ENCODE measurements around the gene PIAS4.

The PIAS4 gene

DNA sequence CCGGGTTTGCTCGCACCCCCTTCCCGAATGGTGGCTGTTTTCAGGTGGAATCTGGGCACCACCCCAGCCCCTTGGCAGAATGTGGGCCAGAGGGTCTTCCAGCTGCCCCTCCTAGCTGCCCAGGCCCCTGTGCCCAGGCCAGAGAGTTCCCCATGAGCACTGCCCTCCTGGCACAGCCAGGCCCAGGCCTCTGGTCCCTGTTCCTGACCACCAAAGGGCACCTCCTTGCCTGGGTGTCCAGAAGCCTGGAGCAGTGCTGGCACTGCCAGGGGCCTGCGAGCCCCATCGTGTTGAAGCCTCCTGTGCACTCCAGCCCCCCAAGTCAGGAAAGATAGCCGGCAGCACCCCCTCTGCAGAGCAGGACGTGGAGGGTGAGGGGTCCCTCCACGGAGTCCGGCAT is 23.4 kb downstream of the PIAS4 start:
- no peak overlapping the region for H3K4me3 ChIP-seq (ENCODE audit: low read depth, low read length)
- TF ChIP-seq, protein P1, sequence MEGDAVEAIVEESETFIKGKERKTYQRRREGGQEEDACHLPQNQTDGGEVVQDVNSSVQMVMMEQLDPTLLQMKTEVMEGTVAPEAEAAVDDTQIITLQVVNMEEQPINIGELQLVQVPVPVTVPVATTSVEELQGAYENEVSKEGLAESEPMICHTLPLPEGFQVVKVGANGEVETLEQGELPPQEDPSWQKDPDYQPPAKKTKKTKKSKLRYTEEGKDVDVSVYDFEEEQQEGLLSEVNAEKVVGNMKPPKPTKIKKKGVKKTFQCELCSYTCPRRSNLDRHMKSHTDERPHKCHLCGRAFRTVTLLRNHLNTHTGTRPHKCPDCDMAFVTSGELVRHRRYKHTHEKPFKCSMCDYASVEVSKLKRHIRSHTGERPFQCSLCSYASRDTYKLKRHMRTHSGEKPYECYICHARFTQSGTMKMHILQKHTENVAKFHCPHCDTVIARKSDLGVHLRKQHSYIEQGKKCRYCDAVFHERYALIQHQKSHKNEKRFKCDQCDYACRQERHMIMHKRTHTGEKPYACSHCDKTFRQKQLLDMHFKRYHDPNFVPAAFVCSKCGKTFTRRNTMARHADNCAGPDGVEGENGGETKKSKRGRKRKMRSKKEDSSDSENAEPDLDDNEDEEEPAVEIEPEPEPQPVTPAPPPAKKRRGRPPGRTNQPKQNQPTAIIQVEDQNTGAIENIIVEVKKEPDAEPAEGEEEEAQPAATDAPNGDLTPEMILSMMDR (IDR thresholded peaks at IDR 0.05; ENCODE audit: insufficient read depth, low read depth, low read length, missing control alignments) = no peak
- DNase-seq (ENCODE audit: low read depth) = no peak

GRCh38 chr19:4031420-4031819 is 23.9 kb downstream of the PIAS4 start:
- TF ChIP-seq, protein P1 (IDR thresholded peaks at IDR 0.05; ENCODE audit: insufficient read depth, low read depth, low read length, missing control alignments) = no peak
- H3K4me3 ChIP-seq (ENCODE audit: low read depth, low read length) = no peak overlapping the region
- DNase-seq (ENCODE audit: low read depth) = no peak

GRCh38 chr19:4032436-4032835 is 24.9 kb downstream of the PIAS4 start:
- TF ChIP-seq, protein P1 (IDR thresholded peaks at IDR 0.05; ENCODE audit: insufficient read depth, low read depth, low read length, missing control alignments) = no peak
- DNase-seq (ENCODE audit: low read depth) = no peak
- no peak overlapping the region for H3K4me3 ChIP-seq (ENCODE audit: low read depth, low read length)

DNA sequence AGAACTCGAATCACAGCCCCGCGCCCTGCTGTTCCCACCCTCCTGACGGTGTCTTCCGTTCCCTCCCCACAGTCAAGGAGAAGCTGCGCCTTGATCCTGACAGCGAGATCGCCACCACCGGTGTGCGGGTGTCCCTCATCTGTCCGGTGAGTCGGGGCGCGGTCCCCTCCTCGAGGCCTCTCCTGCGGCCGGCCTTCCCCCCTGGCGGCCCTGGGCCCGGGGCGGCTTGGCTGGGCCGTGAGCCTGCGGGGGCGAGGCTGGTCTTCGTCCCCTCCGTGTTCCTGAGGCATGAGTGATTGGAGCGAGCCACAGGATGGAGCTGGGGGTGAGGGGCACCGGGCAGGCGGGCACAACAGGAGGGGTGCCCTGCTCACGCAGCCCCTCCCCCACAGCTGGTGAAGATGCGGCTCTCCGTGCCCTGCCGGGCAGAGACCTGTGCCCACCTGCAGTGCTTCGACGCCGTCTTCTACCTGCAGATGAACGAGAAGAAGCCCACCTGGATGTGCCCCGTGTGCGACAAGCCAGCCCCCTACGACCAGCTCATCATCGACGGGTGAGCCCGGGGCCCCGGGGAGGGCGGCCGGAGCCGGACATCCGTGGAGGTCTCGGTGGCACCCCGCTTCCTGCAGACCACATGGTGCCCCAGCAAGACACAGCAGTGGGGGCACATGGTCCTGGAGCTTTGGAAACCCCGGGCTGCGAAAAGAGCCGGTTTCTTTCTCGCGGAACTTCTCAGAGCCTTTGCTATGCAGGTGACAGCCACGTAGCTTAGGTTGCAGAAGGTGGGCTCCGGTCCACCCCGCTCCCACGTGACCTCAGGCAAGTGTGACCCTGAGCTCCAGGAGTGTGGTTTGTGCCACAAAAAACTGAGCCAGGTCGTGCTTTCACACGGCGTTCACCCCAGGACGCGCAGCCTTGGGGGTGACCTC is 25.8 kb downstream of the PIAS4 start:
- TF ChIP-seq, protein P1 (IDR thresholded peaks at IDR 0.05; ENCODE audit: insufficient read depth, low read depth, low read length, missing control alignments) = no peak
- no peak for DNase-seq (ENCODE audit: low read depth)
- H3K4me3 ChIP-seq (ENCODE audit: low read depth, low read length) = no peak overlapping the region

GRCh38 chr19:4034048-4035017 is 26.8 kb downstream of the PIAS4 start:
- TF ChIP-seq, protein P1 (IDR thresholded peaks at IDR 0.05; ENCODE audit: insufficient read depth, low read depth, low read length, missing control alignments) = no peak
- H3K4me3 ChIP-seq (ENCODE audit: low read depth, low read length) = no peak overlapping the region
- no peak for DNase-seq (ENCODE audit: low read depth)

GRCh38 chr19:4035018-4035566 is 27.6 kb downstream of the PIAS4 start:
- TF ChIP-seq, protein P1 (IDR thresholded peaks at IDR 0.05; ENCODE audit: insufficient read depth, low read depth, low read length, missing control alignments) = no peak
- DNase-seq (ENCODE audit: low read depth) = no peak
- H3K4me3 ChIP-seq (ENCODE audit: low read depth, low read length) = no peak overlapping the region
